A549 (cell line): ENCODE measurements around the gene ST6GAL1. TPM values are rescaled to one million over a fixed set of nuclear protein-coding genes. Genes with fewer than 3 reads are reported as not detected.

ENCODE experiments used
- ATAC-seq, 2 experiments: fragments of 200-7000 bp in 1 of 2; fragments of >200 bp in 1 of 2; cut with Nextera tagmentation in 1 of 2; cut with Tn5 transposase in 1 of 2; 3 replicates each; pipeline versions ENCODE4 v1.8.0 to v1.9.1; 2018 to 2020; ENCODE audit warnings: mild to moderate bottlenecking in 1 of 2, moderate library complexity in 1 of 2
- CTCF ChIA-PET: fragments of 300-600 bp; sonication (Branson Sonifier 250); formaldehyde crosslinking; extraction: SDS; loops from one replicate; lab custom pipeline; 2021; ENCODE audit warnings: antibody characterized with exemption, inconsistent platforms; lab: Yijun Ruan, JAX
- POLR2A ChIA-PET: fragments of 350-600 bp; formaldehyde crosslinking; extraction: SDS; loops from one replicate; lab custom pipeline; 2021; ENCODE audit warnings: antibody characterized with exemption, inconsistent platforms; lab: Yijun Ruan, JAX
- DNase-seq, 2 experiments: peaks; one replicate each; pipeline versions ENCODE4 v3.0.0 to v3.0.0-alpha.2; 2011 to 2016; ENCODE audit warnings: low read depth in 1 of 2, low spot score in 1 of 2
- FAIRE-seq: peaks from 2 replicates; lab custom pipeline; 2011; peaks lifted over from hg19 to GRCh38; lab: Jason Lieb, UNC
- H3K27ac ChIP-seq, 2 experiments: fragments of >200 bp; sonication (Bioruptor Twin); formaldehyde crosslinking; 3 replicates each; pipeline ENCODE4 v1.5.1; 2016 to 2017
- H3K4me1 ChIP-seq: fragments of >200 bp; sonication (Bioruptor Twin); formaldehyde crosslinking; 3 replicates; pipeline ENCODE4 v1.6.1; 2016
- H3K4me2 ChIP-seq: fragments of >200 bp; sonication (Bioruptor Twin); formaldehyde crosslinking; 3 replicates; pipeline ENCODE4 v1.6.1; 2016
- H3K4me3 ChIP-seq: fragments of >200 bp; sonication (Bioruptor Twin); formaldehyde crosslinking; 3 replicates; pipeline ENCODE4 v1.5.1; 2016
- H3K9me3 ChIP-seq: fragments of >200 bp; sonication (Bioruptor Twin); formaldehyde crosslinking; 3 replicates; pipeline ENCODE4 v1.6.1; 2016
- BHLHE40 ChIP-seq: IDR thresholded peaks from 2 replicates; pipeline ENCODE4 v1.6.1; 2012; ENCODE audit warnings: low read depth, low read length, inconsistent platforms
- CHD4 ChIP-seq: fragments of 200-600 bp; sonication (generic); IDR thresholded peaks from 2 replicates; pipeline ENCODE4 v1.6.1; 2016; ENCODE audit warnings: antibody characterized with exemption, mild to moderate bottlenecking, borderline replicate concordance
- EHF ChIP-seq: fragments of 250-450 bp; sonication (Bioruptor Pico); IDR thresholded peaks from 2 replicates; pipeline ENCODE4 v1.5.0; 2020; ENCODE audit warnings: mild to moderate bottlenecking
- ELK1 ChIP-seq: fragments of 150-350 bp; IDR thresholded peaks from 2 replicates; pipeline ENCODE4 v1.6.1; 2014; ENCODE audit warnings: low read depth, mild to moderate bottlenecking, low read length
- FOSL2 ChIP-seq, 2 experiments: fragments of 450-650 bp in 1 of 2; fragments of >200 bp in 1 of 2; sonication (Bioruptor Twin) in 1 of 2; formaldehyde crosslinking; IDR thresholded peaks; 2 replicates each; pipeline versions ENCODE4 v1.5.0 to v1.6.1; 2016 to 2020; ENCODE audit warnings: mild to moderate bottlenecking in 1 of 2, moderate library complexity in 1 of 2
- HEYL ChIP-seq: fragments of 250-450 bp; sonication (Bioruptor Pico); IDR thresholded peaks from 2 replicates; pipeline ENCODE4 v1.8.0; 2021; ENCODE audit warnings: mild to moderate bottlenecking, moderate library complexity
- HMGXB4 ChIP-seq: fragments of 250-450 bp; sonication (Bioruptor Pico); IDR thresholded peaks from 2 replicates; pipeline ENCODE4 v1.5.0; 2021; ENCODE audit warnings: mild to moderate bottlenecking, moderate library complexity, borderline replicate concordance
- HOXA7 ChIP-seq: fragments of 250-450 bp; sonication (Bioruptor Pico); IDR thresholded peaks from 2 replicates; pipeline ENCODE4 v1.5.0; 2020; ENCODE audit warnings: mild to moderate bottlenecking, moderate library complexity
- MAFK ChIP-seq: fragments of 450-650 bp; IDR thresholded peaks from 2 replicates; pipeline ENCODE4 v1.6.1; 2014; ENCODE audit not compliant: partially characterized antibody
- MAX ChIP-seq: IDR thresholded peaks from 2 replicates; pipeline ENCODE4 v1.6.1; 2012
- MAZ ChIP-seq: fragments of 150-350 bp; IDR thresholded peaks from 2 replicates; pipeline ENCODE4 v1.6.1; 2014; ENCODE audit warnings: antibody characterized with exemption, low read depth, low read length, borderline replicate concordance
- NPAS2 ChIP-seq: fragments of 250-450 bp; sonication (Bioruptor Pico); IDR thresholded peaks from 2 replicates; pipeline ENCODE4 v1.8.0; 2022; ENCODE audit warnings: mild to moderate bottlenecking, moderate library complexity, borderline replicate concordance
- PHF8 ChIP-seq: fragments of 200-600 bp; sonication (generic); IDR thresholded peaks from 2 replicates; pipeline ENCODE4 v1.6.1; 2016; ENCODE audit warnings: low read depth, mild to moderate bottlenecking, antibody characterized with exemption, moderate library complexity, borderline replicate concordance
- RAD21 ChIP-seq, 2 experiments: fragments of >200 bp in 1 of 2; sonication (Bioruptor Twin) in 1 of 2; formaldehyde crosslinking in 1 of 2; IDR thresholded peaks in 1 of 2; conservative IDR thresholded peaks in 1 of 2; 2 replicates in 1 of 2; 3 replicates in 1 of 2; pipeline ENCODE4 v1.6.1; 2012 to 2018; ENCODE audit warnings: inconsistent platforms in 1 of 2
- RARB ChIP-seq: fragments of 250-450 bp; sonication (Bioruptor Pico); IDR thresholded peaks from 2 replicates; pipeline ENCODE4 v1.8.0; 2021; ENCODE audit warnings: mild to moderate bottlenecking, moderate library complexity
- RFX5 ChIP-seq: fragments of 450-650 bp; IDR thresholded peaks from 2 replicates; pipeline ENCODE4 v1.7.1; 2014; ENCODE audit warnings: antibody characterized with exemption, mild to moderate bottlenecking, moderate library complexity
- SMC3 ChIP-seq: fragments of >200 bp; sonication (Bioruptor Twin); formaldehyde crosslinking; IDR thresholded peaks from 3 replicates; pipeline ENCODE4 v1.6.1; 2018; ENCODE audit warnings: inconsistent platforms
- TFCP2L1 ChIP-seq: fragments of 250-450 bp; sonication (Bioruptor Pico); IDR thresholded peaks from 2 replicates; pipeline ENCODE4 v1.5.0; 2021; ENCODE audit warnings: mild to moderate bottlenecking
- TP53 ChIP-seq: fragments of 250-450 bp; sonication (Bioruptor Pico); IDR thresholded peaks from 2 replicates; pipeline ENCODE4 v1.5.0; 2021; ENCODE audit warnings: mild to moderate bottlenecking, moderate library complexity
- ZC3H11A ChIP-seq: fragments of 450-650 bp; IDR thresholded peaks from 2 replicates; pipeline ENCODE4 v1.6.1; 2014; ENCODE audit warnings: antibody characterized with exemption, mild to moderate bottlenecking
- ZNF302 ChIP-seq: fragments of 250-450 bp; sonication (Bioruptor Pico); IDR thresholded peaks from 2 replicates; pipeline ENCODE4 v1.9.0; 2021; ENCODE audit warnings: inconsistent platforms, mild to moderate bottlenecking, moderate library complexity
- WGBS: methylation state at CpG from one replicate; pipeline ENCODE4 v1.1.6; 2017; ENCODE audit errors: missing lambda C conversion rate; 5-methylcytosine and 5-hydroxymethylcytosine counted together
- polyA plus RNA-seq, 4 experiments: library from polyadenylated mRNA; depleted of rRNA in 3 of 4; stranded (reverse); fragments of >200 nt; fragmentation: RNase III in 1 of 4; extraction: RNeasy Plus Mini Kit Qiagen cat#74134 plus additional on column Dnase treatment in 1 of 4; gene quantifications; 2 replicates in 3 of 4; 3 replicates in 1 of 4; pipeline ENCODE4 v1.2.3, GENCODE V29; 2011 to 2017
- TF ChIP-seq, protein P1 (sequence below): IDR thresholded peaks from 2 replicates; pipeline ENCODE4 v1.6.1; 2012; ENCODE audit warnings: low read depth, borderline replicate concordance
- TF ChIP-seq, protein P2 (sequence below): fragments of 250-450 bp; sonication (Bioruptor Pico); IDR thresholded peaks from 2 replicates; pipeline ENCODE4 v1.5.0; 2020; ENCODE audit warnings: low read depth, mild to moderate bottlenecking, moderate library complexity
- TF ChIP-seq, protein P3 (sequence below): fragments of >200 bp; sonication (Bioruptor Twin); formaldehyde crosslinking; IDR thresholded peaks from 3 replicates; pipeline ENCODE4 v1.6.1; 2016

The ST6GAL1 gene
- polyA plus RNA-seq, 2 of the 4 experiments (the other 2 are of a cell fraction) = 3.9 to 6.5 TPM

- no peaks in the 10 kb centered on the region for H3K4me1 ChIP-seq
- no peak overlapping the region for H3K4me2 ChIP-seq
- no peak overlapping the region for H3K4me3 ChIP-seq
- 46% methylated on average over 4 of the region's 4 CpGs for WGBS
- TF ChIP-seq HEYL (CRISPR knock-in tag) = no peak
- no peak for TF ChIP-seq EHF
- TF ChIP-seq HOXA7 (CRISPR knock-in tag) = no peak
- no peak for TF ChIP-seq TFCP2L1 (CRISPR knock-in tag)
- TF ChIP-seq ZC3H11A = no peak
- no peak for TF ChIP-seq BHLHE40
- no peak for TF ChIP-seq PHF8
- no peak for TF ChIP-seq SMC3
- DNase-seq = no peak
- POLR2A ChIA-PET = no interaction called here
- H3K9me3 ChIP-seq = no peaks in the 10 kb centered on the region
- H3K27ac ChIP-seq = no peak overlapping the region
- CTCF ChIA-PET = interaction anchor here (0.6 to 0.7 kb wide), 2 partner anchors 27 to 224 kb away, joined by 3 read pairs; no protein-coding TSS in a partner anchor
- FAIRE-seq = no peak
- ATAC-seq = no peak
Measured at GRCh38 chr3:186940967-186941366, 10.6 kb downstream of the ST6GAL1 start.

DNA sequence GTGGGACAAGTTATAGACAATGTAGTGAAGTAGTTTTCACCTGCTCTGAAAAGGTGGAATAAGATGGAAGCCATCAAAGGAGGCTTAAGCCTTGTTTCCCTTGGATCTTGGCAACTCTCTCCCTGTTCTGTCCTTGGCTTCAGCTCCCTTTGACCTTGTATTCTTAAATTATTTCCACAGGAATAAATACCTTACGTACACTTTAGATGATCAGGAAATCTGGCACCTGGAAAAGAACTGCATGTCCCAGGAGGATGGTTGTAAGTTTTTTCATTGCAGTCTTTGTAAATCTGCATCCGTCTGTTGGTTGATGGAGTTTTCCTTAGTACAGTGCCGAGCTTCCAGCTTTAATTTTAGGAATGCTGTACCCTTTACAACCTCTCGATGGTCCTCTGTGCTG lies 11.8 kb downstream of the ST6GAL1 start:
- 87% methylated on average over 4 of the region's 4 CpGs for WGBS

More for the DNA sequence above, 11.8 kb downstream of the ST6GAL1 start:
- ATAC-seq = no peak
- TF ChIP-seq RARB (CRISPR knock-in tag) (no peak), RFX5 (no peak), FOSL2 (IDR thresholded peaks at IDR 0.05) (no peak), FOSL2 (CRISPR knock-in tag; IDR thresholded peaks at IDR 0.05) (no peak), ZNF302 (CRISPR knock-in tag) (no peak), NPAS2 (CRISPR knock-in tag) (no peak), CHD4 (no peak), HOXA7 (CRISPR knock-in tag) (no peak), MAZ (no peak), RAD21 (conservative IDR thresholded peaks at IDR 0.05 in 1 of 2, IDR thresholded peaks at IDR 0.05 in 1 of 2) (no peak), MAFK (no peak), HEYL (CRISPR knock-in tag) (no peak), TP53 (CRISPR knock-in tag) (no peak), MAX (no peak), ELK1 (no peak), EHF (no peak), HMGXB4 (no peak)
- TF ChIP-seq, protein P1, sequence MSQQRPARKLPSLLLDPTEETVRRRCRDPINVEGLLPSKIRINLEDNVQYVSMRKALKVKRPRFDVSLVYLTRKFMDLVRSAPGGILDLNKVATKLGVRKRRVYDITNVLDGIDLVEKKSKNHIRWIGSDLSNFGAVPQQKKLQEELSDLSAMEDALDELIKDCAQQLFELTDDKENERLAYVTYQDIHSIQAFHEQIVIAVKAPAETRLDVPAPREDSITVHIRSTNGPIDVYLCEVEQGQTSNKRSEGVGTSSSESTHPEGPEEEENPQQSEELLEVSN = no peak
- TF ChIP-seq, protein P2, sequence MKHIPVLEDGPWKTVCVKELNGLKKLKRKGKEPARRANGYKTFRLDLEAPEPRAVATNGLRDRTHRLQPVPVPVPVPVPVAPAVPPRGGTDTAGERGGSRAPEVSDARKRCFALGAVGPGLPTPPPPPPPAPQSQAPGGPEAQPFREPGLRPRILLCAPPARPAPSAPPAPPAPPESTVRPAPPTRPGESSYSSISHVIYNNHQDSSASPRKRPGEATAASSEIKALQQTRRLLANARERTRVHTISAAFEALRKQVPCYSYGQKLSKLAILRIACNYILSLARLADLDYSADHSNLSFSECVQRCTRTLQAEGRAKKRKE (CRISPR knock-in tag) = no peak
- TF ChIP-seq, protein P3, sequence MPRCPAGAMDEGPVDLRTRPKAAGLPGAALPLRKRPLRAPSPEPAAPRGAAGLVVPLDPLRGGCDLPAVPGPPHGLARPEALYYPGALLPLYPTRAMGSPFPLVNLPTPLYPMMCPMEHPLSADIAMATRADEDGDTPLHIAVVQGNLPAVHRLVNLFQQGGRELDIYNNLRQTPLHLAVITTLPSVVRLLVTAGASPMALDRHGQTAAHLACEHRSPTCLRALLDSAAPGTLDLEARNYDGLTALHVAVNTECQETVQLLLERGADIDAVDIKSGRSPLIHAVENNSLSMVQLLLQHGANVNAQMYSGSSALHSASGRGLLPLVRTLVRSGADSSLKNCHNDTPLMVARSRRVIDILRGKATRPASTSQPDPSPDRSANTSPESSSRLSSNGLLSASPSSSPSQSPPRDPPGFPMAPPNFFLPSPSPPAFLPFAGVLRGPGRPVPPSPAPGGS = no peak
- Histone ChIP-seq H3K27ac (no peak overlapping the region), H3K4me2 (no peak overlapping the region), H3K4me3 (no peak overlapping the region), H3K9me3 (no peaks in the 10 kb centered on the region), H3K4me1 (no peaks in the 10 kb centered on the region)
- DNase-seq = no peak
- no peak for FAIRE-seq
- CTCF ChIA-PET = no interaction called here
- POLR2A ChIA-PET = no interaction called here
